HCT116 (cell line): ENCODE measurements around the gene NUP43. TPM values are rescaled to one million over a fixed set of nuclear protein-coding genes. Genes with fewer than 3 reads are reported as not detected.

Experiments
- ATAC-seq: fragments of 200-7000 bp; cut with Tn5 transposase; 2 replicates; pipeline ENCODE4 v1.9.1; 2020; ENCODE audit warnings: mild to moderate bottlenecking, moderate library complexity
- BruUV-seq: library from RNA; stranded (reverse); fragments of 400-500 nt; replicated peaks from 2 replicates; lab custom pipeline; 2021; lab: Mats Ljungman, UMichigan
- CTCF ChIA-PET: fragments of 300-600 bp; sonication (Branson Sonifier 250); formaldehyde crosslinking; loops from one replicate; lab custom pipeline; 2021; ENCODE audit warnings: antibody characterized with exemption; lab: Charles Lee
- POLR2A ChIA-PET: fragments of 300-600, 350-600 bp; sonication (Branson Sonifier 250); formaldehyde crosslinking; loops from one replicate; lab custom pipeline; 2021; ENCODE audit warnings: antibody characterized with exemption; lab: Charles Lee
- RAD21 ChIA-PET, 2 experiments: fragments of 300-600 bp; sonication (Branson Sonifier 250); formaldehyde crosslinking; loops; one replicate each; lab custom pipeline; 2023; ENCODE audit warnings: low total read pairs in 2 of 2; ENCODE audit not compliant: uncharacterized antibody in 2 of 2, unreplicated experiment in 2 of 2, low non-redundant PET in 1 of 2; lab: Charles Lee
- DNase-seq: peaks from one replicate; pipeline ENCODE4 v3.0.0-alpha.2; 2010; ENCODE audit warnings: low read depth, low spot score
- H2AFZ ChIP-seq: fragments of 200-600 bp; shearing (Covaris generic), sonication (generic); 2 replicates; pipeline ENCODE4 v1.6.1; 2017; ENCODE audit warnings: low read depth, mixed run types, mixed read lengths, antibody characterized with exemption, low read length; ENCODE audit not compliant: poor library complexity, severe bottlenecking
- H3K27ac ChIP-seq: 2 replicates; pipeline ENCODE4 v1.5.1; 2012; ENCODE audit warnings: low read depth, low read length
- H3K27me3 ChIP-seq: fragments of 200-600 bp; sonication (generic); 2 replicates; pipeline ENCODE4 v1.6.1; 2016; ENCODE audit warnings: mixed run types, low read length, mixed read lengths; ENCODE audit not compliant: insufficient read depth
- H3K36me3 ChIP-seq, 2 experiments: fragments of 200-500 bp in 1 of 2; fragments of 200-600 bp in 1 of 2; sonication (Bioruptor generic) in 1 of 2; sonication (generic) in 1 of 2; 2 replicates each; pipeline versions ENCODE4 v1.5.1 to v1.6.1; 2014 to 2016; ENCODE audit warnings: low read length in 2 of 2, inconsistent platforms in 1 of 2, mixed read lengths in 1 of 2, mixed run types in 1 of 2; ENCODE audit not compliant: insufficient read depth in 2 of 2, control insufficient read depth in 1 of 2
- H3K4me1 ChIP-seq, 2 experiments: fragments of 200-600 bp in 1 of 2; sonication (generic) in 1 of 2; 2 replicates each; pipeline versions ENCODE4 v1.5.1 to v1.6.1; 2012 to 2017; ENCODE audit warnings: low read length in 2 of 2, inconsistent platforms in 1 of 2, mild to moderate bottlenecking in 1 of 2, mixed read lengths in 1 of 2, mixed run types in 1 of 2, moderate library complexity in 1 of 2; ENCODE audit not compliant: insufficient read depth in 2 of 2, control insufficient read depth in 1 of 2
- H3K4me2 ChIP-seq: fragments of 200-600 bp; sonication (generic); 2 replicates; pipeline ENCODE4 v1.6.1; 2017; ENCODE audit warnings: mixed run types, low read length, mixed read lengths
- H3K4me3 ChIP-seq, 2 experiments: fragments of 200-600 bp in 1 of 2; sonication (generic) in 1 of 2; replicated peaks in 1 of 2; 2 replicates each; pipeline ENCODE4 v1.5.1; 2011 to 2016; ENCODE audit warnings: low read length in 2 of 2, control low read depth in 1 of 2, low read depth in 1 of 2, mild to moderate bottlenecking in 1 of 2, mixed read lengths in 1 of 2, mixed run types in 1 of 2
- H3K79me2 ChIP-seq: fragments of 200-600 bp; sonication (generic); 2 replicates; pipeline ENCODE4 v1.6.1; 2017; ENCODE audit warnings: mild to moderate bottlenecking, mixed run types, low read length, moderate library complexity, mixed read lengths; ENCODE audit not compliant: insufficient read depth
- H3K9ac ChIP-seq: fragments of 200-600 bp; sonication (generic); 2 replicates; pipeline ENCODE4 v1.6.1; 2016; ENCODE audit warnings: low read length, mixed read lengths
- H3K9me2 ChIP-seq: fragments of 200-600 bp; sonication (generic), shearing (Covaris generic); 2 replicates; pipeline ENCODE4 v1.6.1; 2017; ENCODE audit warnings: mixed run types, mild to moderate bottlenecking, moderate library complexity; ENCODE audit not compliant: insufficient read depth
- H3K9me3 ChIP-seq, 2 experiments: fragments of 200-500 bp in 1 of 2; fragments of 200-600 bp in 1 of 2; sonication (Bioruptor generic) in 1 of 2; sonication (generic) in 1 of 2; 2 replicates each; pipeline ENCODE4 v1.6.1; 2014 to 2017; ENCODE audit warnings: low read length in 2 of 2, mixed read lengths in 2 of 2, inconsistent platforms in 1 of 2, low read depth in 1 of 2, mild to moderate bottlenecking in 1 of 2, mixed run types in 1 of 2, moderate library complexity in 1 of 2; ENCODE audit not compliant: control insufficient read depth in 1 of 2, insufficient read depth in 1 of 2
- H4K20me1 ChIP-seq: fragments of 200-600 bp; sonication (generic), shearing (Covaris generic); 2 replicates; pipeline ENCODE4 v1.6.1; 2017; ENCODE audit warnings: mixed run types, mild to moderate bottlenecking, moderate library complexity; ENCODE audit not compliant: insufficient read depth
- CBX3 ChIP-seq: IDR thresholded peaks from 2 replicates; pipeline ENCODE4 v1.6.1; 2012; ENCODE audit warnings: low read depth
- CEBPB ChIP-seq: IDR thresholded peaks from 2 replicates; pipeline ENCODE4 v1.6.1; 2012; ENCODE audit warnings: low read depth
- EZH2 ChIP-seq: fragments of 200-600 bp; sonication (generic); IDR thresholded peaks from 2 replicates; pipeline ENCODE4 v1.6.1; 2017; ENCODE audit warnings: antibody characterized with exemption, mixed run types
- FOSL1 ChIP-seq: IDR thresholded peaks from 2 replicates; pipeline ENCODE4 v1.6.1; 2012; ENCODE audit warnings: low read depth
- JUND ChIP-seq: IDR thresholded peaks from 2 replicates; pipeline ENCODE4 v1.6.1; 2012
- MAX ChIP-seq: IDR thresholded peaks from 2 replicates; pipeline ENCODE4 v1.6.1; 2012
- POLR2A ChIP-seq: IDR thresholded peaks from 2 replicates; pipeline ENCODE4 v1.7.0; 2011; ENCODE audit warnings: borderline replicate concordance; ENCODE audit not compliant: insufficient read depth, insufficient read length; ENCODE audit errors: extremely low read depth
- REST ChIP-seq: IDR thresholded peaks from 2 replicates; pipeline ENCODE4 v1.6.1; 2012; ENCODE audit warnings: low read depth
- SIN3A ChIP-seq: IDR thresholded peaks from 2 replicates; pipeline ENCODE4 v1.6.1; 2012; ENCODE audit warnings: low read depth
- SP1 ChIP-seq: IDR thresholded peaks from 2 replicates; pipeline ENCODE4 v1.6.1; 2012; ENCODE audit warnings: low read depth
- SRF ChIP-seq: IDR thresholded peaks from 2 replicates; pipeline ENCODE4 v1.6.1; 2012; ENCODE audit warnings: low read depth
- ZBTB33 ChIP-seq: IDR thresholded peaks from 2 replicates; pipeline ENCODE4 v1.6.1; 2011; ENCODE audit warnings: mild to moderate bottlenecking, low read length, moderate library complexity; ENCODE audit not compliant: insufficient replicate concordance; ENCODE audit errors: extremely low read depth
- ZFX ChIP-seq: fragments of 450-650 bp; IDR thresholded peaks from 2 replicates; pipeline ENCODE4 v1.6.1; 2017
- intact Hi-C: fragments of 100-400 bp; cut with micrococcal nuclease; formaldehyde crosslinking; loops from 2 replicates; pipeline ENCODE4 v1.10.0; 2022
- total RNA-seq: library from RNA; stranded (reverse); gene quantifications from one replicate; pipeline ENCODE4 v1.2.1, GENCODE V29; 2021; ENCODE audit not compliant: unreplicated experiment
- TF ChIP-seq, protein P1 (sequence below), 3 experiments: fragments of 200-600 bp in 1 of 3; sonication (generic) in 1 of 3; IDR thresholded peaks in 2 of 3; conservative IDR thresholded peaks in 1 of 3; 2 replicates each; pipeline ENCODE4 v1.5.1; 2012 to 2017; ENCODE audit warnings: low read depth in 2 of 3, low read length in 2 of 3, antibody characterized with exemption in 1 of 3, borderline replicate concordance in 1 of 3, control low read depth in 1 of 3, mild to moderate bottlenecking in 1 of 3, mixed read lengths in 1 of 3, mixed run types in 1 of 3, moderate library complexity in 1 of 3; ENCODE audit not compliant: insufficient read depth in 1 of 3

NUP43 gene
- total RNA-seq, 1 experiment from 2014 or later, result 51.0 TPM

DNA sequence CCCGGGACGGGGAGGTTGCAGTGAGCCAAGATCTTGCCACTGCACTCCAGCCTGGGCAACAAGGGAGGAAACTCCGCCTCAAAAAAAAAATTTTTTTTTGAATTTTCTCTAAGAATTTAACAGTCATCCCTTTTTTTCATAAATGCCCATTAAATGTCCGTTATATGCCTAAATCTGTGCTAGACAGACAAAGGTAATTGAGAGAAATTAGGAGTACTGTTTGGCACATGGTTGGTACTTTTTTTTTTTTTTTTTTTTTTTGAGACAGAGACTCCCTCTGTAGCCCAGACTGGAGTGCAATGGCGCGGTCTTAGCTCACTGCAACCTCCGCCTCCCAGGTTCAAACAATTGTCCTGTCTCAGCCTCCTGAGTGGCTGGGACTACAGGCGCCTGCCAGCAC is 4.9 kb upstream of the NUP43 start:
- intact Hi-C loops, result no loop called here
- H3K4me3 ChIP-seq, result no peak overlapping the region
- DNase-seq (no peak), ATAC-seq (no peak)
- RAD21 ChIA-PET, result no interaction called here
- H3K79me2 ChIP-seq, result peaks cover 68% of the 10 kb centered on the region
- H3K4me1 ChIP-seq, result peaks cover 15 to 24% of the 10 kb centered on the region in 2 experiments
- H4K20me1 ChIP-seq, result peaks cover 7% of the 10 kb centered on the region; the same call in 1 of the 2 replicates
- no peaks in the 10 kb centered on the region for H3K9me2 ChIP-seq
- H2AFZ ChIP-seq, result no peak overlapping the region
- BruUV-seq, result no TSS peak
- H3K9me3 ChIP-seq, result no peaks in the 10 kb centered on the region
- H3K27me3 ChIP-seq, result no peaks in the 10 kb centered on the region
- H3K4me2 ChIP-seq, result peak overlapping the region; percentile 91; the same call in 1 of the 2 replicates
- H3K36me3 ChIP-seq, result no peaks in the 10 kb centered on the region
- POLR2A ChIA-PET, result no interaction called here
- H3K9ac ChIP-seq, result no peak overlapping the region
- H3K27ac ChIP-seq, result no peak overlapping the region; the same call in 1 of the 2 replicates
- TF ChIP-seq ZFX (no peak), ZBTB33 (no peak), MAX (no peak), SP1 (no peak), POLR2A (no peak), EZH2 (no peak), CEBPB (no peak), SIN3A (no peak), JUND (no peak), FOSL1 (no peak), SRF (no peak), CBX3 (no peak), REST (no peak)
- TF ChIP-seq, protein P1, sequence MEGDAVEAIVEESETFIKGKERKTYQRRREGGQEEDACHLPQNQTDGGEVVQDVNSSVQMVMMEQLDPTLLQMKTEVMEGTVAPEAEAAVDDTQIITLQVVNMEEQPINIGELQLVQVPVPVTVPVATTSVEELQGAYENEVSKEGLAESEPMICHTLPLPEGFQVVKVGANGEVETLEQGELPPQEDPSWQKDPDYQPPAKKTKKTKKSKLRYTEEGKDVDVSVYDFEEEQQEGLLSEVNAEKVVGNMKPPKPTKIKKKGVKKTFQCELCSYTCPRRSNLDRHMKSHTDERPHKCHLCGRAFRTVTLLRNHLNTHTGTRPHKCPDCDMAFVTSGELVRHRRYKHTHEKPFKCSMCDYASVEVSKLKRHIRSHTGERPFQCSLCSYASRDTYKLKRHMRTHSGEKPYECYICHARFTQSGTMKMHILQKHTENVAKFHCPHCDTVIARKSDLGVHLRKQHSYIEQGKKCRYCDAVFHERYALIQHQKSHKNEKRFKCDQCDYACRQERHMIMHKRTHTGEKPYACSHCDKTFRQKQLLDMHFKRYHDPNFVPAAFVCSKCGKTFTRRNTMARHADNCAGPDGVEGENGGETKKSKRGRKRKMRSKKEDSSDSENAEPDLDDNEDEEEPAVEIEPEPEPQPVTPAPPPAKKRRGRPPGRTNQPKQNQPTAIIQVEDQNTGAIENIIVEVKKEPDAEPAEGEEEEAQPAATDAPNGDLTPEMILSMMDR (IDR thresholded peaks at IDR 0.05 in 2 of 3, conservative IDR thresholded peaks at IDR 0.05 in 1 of 3; ENCODE audit: borderline replicate concordance in 1 of 3, insufficient read depth in 1 of 3, low read depth in 2 of 3, low read length in 2 of 3), result no peak
- TF ChIP-seq, all 23 proteins: peak for 0
- CTCF ChIA-PET, result no interaction called here
